ACHN (cell line): ENCODE measurements around the gene TEX22.
A peak's percentile ranks its signal among the peaks of the same experiment; 100 is the strongest.

Experiments used
- DNase-seq: peaks from one replicate; pipeline ENCODE4 v3.0.0-alpha.2; 2015
- in situ Hi-C: cut with HindIII; loops from 2 replicates; pipeline ENCODE4 v1.10.0; 2017; ENCODE audit warnings: low sequenced_read_pairs, low pct_ligation_motif_present, low pct_unique_long_range_greater_than_20kb

Gene TEX22

DNA sequence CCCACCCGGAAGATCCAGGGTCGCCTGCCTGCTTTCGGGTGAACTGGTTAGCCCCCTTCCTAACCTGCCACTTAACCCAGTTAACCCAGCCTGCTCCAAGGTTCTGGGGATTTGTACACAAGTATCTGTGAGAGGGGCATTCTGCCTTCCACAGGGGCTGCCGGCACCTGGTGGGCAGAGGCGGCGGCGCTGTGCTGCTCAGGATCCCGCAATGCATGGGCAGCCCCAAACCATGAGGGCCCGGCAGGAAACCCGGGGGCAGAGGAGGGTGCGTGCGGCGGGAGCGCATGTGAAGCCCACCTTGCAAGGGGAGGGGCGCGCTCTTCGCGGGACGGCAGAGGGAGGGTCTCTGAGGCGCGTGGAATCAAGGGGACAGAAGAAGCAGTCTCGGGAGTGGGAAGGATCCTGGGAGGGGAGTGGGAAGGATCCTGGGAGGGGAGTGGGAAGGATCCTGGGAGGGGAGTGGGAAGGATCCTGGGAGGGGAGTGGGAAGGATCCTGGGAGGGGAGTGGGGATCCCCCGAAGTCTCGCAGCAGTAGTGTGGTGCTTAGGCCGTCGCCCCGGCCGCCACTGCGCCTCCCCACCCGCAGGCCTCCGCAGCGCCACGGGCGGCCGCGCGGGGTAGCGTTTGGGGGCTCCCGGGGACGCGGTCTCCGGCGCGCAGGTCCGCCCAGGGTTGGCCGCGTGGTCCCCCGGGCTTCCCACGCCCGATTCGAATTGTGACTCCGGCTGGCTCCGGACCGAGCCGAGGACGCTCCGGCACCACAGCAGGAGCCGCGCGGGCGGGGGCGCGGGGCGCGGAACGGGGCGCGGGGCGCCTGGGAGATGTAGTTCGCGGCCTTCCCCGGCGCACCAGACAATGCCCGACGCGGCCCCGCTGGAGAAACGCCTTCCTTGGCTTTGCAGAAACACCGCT, 16.4 kb downstream of the TEX22 start:
- DNase-seq = no peak
- in situ Hi-C loops = no loop called here

DNA sequence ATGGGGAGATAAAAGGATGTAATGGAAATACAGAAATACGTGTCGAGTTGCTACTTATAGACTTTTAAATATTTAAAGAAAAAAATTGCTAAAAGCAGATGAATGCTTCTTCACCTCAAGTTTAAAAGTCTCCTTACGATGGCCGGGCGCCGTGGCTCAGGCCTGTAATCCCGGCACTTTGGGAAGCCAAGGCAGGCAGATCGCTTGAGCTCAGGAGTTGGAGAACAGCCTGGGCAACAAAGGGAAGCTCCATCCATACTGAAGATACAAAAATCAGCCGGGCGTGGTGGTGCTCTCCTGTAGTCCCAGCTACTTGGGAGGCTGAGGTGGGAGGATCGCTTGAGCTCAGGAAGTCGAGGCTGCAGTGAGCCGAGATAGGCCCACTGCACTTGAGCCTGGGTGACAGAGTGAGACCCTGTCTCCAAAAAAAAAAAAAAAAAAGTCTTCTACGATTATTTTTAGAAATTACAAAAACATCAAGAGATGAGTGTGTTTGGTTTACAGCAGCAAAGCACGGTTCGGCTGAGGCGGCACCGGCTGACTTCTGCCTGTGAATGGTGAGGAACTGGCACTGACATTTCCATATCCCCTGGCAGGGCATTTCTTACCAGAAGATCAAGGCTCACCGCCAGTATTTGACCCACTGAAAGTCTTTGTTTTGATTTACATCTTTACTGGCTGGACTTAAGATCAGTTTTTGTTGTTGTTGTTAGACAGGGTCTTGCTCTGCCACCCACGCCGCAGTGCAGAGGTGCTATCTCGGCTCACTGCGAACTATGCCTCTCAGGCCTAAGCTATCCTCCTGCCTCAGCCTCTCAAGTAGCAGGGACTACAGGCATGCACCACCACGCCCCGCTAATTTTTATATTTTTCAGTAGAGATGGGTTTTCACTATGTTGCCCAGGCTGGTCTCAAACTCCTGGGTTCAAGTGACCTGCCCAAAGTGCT, 17.4 kb downstream of the TEX22 start:
- in situ Hi-C loops = no loop called here
- DNase-seq = no peak

- DNase-seq = no peak
- in situ Hi-C loops = no loop called here
Measured at GRCh38 chr14:105416671-105417070, 18.3 kb downstream of the TEX22 start.

DNA sequence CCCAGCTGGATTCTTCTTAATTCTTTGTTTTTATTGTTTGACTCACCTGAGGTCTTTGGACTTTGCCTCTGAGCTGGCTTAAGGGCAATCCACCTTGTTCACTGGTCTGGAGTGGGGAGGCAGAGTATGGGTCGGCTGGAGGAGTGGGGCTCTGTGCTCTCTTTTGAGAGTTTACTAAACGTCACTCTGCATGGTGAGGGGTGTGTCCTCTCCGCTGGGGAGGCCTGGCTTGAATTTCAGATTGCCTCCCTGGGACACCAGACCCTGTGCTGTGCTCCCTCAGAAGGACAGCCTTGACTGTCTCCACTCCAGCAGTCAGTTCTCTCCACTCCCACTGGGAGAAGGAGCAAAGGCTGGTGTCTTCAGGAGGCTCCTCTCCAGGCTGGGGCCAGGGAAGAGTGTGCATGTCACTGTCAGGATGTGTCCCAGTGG, 19.4 kb downstream of the TEX22 start:
- DNase-seq = no peak
- in situ Hi-C loops = no loop called here

DNA sequence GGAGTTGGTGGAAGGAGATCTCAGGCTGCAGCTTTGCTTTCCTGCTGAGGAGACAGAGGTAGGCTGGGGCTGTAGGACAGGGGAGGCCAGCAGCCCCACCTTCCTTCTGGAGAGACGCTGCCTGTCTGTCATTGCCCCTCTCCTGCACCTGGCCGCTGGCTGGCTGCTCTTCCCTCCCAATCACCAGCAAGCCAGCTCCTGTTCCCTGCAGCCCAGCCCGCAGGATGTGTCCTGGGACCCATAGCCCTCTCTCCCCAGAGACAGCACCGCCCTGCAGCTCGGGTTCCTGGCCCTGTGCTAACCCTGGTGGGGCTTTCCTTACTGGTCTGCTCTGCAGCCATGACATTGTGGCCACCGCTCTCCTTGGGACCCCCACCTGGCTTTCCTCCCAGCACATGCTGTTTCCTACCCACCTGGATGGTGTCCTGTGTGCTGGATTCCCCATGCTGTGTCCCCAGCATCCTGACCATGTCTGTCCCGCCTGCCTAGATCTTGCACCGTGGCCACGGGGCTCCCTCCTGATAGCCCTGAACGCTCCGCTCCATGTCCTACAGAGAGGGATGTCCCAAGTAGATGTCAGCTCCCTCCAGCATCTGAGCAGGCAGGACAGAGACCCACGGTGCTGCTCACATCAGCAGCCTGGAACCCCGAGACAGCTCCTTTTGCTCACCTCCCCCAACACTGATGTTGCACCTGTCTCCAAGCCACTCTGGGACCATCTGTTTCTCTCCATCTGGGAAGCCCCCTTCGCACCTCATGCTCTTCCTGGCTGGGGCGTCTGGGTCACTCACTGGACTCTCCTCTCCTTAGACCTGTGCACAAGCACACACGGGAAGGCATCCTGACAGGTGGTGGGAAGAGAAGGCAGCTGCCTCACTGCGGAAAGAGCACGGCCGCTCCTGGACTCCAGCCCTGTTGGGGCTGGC, 20.2 kb downstream of the TEX22 start:
- DNase-seq = no peak
- in situ Hi-C loops = no loop called here

- in situ Hi-C loops = no loop called here
- peak; percentile 39 for DNase-seq
Measured at GRCh38 chr14:105419195-105420091, 21.1 kb downstream of the TEX22 start, which contains the start of gene MTA1. Gene MTA1, plus strand, starts transcription at chr14:105419827. Its CDS starts 209 bp downstream, at chr14:105420036.

- no peak for DNase-seq
Measured at GRCh38 chr14:105420101-105420973, 22.0 kb downstream of the TEX22 start.

DNA sequence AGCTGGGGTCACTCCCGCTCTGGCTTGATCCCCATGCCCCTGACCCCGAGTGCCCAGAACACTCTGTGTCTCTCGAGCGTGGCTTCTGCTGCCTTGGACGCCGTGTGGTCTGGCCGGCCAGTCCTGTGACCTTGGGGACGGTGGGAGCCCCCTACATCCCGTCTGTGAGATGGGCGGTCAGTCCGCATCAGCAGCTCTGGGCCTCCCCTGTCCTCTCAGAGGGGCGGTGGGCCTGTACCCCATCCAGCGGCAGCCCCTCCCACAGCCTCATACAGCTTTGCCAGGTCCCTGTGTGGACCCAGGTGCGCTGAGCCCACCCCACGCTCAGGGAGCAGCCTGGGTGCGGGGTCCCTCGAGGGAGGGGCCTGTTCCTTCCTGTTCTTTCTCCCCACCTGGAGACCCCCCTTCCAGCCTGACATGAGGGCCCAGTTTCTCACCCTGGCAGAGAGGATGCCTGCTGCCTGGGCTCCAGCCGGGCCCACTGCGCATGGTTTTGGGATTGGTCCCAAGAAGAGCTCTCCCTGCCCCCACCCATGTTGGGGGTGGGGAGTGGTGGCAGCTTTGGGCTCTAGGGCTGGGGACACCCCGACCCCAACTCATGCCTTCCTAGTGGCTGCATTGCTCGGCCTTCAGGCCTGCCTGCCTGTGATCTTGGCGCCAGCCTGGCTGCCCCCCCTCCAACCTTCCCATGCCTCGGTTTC, 22.8 kb downstream of the TEX22 start:
- no peak for DNase-seq

More at GRCh38 chr14:105420101-105420973, 22.0 kb downstream of the TEX22 start:
- in situ Hi-C loops = no loop called here

DNA sequence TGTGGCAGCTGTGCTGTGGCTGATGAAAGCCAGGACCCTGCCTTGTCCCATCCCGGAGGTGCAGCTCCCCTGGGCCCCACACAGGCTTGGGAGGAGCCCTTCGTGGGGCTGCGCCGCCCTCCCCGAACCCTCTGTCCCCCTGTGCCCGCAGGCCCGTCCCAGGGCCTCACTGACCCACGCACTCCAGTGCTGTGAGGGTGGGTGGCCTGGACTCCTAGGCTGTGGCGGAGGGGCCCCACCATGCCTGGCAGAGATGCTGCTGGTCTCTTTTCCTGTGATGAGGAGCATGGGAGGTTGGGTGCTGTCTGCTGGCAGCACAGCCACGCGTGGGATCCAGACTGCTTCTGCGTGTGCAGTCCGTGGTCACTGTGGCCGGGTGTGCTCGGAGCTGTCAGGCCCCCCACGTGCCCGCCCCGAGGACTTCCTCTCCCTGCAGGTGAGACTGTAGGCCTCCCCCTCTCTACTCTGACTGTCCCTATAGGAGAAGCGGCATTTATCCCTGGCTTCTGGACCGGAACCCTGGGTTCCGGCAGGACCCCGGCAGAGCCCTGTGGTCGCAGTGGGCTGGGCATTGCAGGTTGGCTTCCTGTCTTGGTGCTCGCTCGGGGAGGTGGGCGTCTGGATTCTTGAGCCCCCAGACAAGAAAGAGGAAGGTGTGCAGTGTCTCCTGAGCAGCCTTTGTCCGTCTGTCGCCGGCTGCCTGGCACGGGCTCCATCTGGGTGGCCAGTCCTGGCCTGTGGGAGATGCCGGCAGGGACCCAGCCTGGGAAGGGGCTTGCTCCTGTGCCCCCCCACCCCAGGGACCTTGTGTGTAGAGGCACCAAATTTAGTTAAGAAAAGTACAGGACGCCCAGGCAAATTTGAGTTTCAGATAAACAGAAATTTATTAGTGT, 23.6 kb downstream of the TEX22 start:
- no peak for DNase-seq

More for the DNA sequence above, 22.8 kb downstream of the TEX22 start:
- in situ Hi-C loops = no loop called here

GRCh38 chr14:105422695-105423487, 24.6 kb downstream of the TEX22 start:
- in situ Hi-C loops = no loop called here
- DNase-seq = no peak

More for the DNA sequence above, 23.6 kb downstream of the TEX22 start:
- in situ Hi-C loops = no loop called here

GRCh38 chr14:105423488-105424195, 25.3 kb downstream of the TEX22 start:
- in situ Hi-C loops = no loop called here
- DNase-seq = no peak

DNA sequence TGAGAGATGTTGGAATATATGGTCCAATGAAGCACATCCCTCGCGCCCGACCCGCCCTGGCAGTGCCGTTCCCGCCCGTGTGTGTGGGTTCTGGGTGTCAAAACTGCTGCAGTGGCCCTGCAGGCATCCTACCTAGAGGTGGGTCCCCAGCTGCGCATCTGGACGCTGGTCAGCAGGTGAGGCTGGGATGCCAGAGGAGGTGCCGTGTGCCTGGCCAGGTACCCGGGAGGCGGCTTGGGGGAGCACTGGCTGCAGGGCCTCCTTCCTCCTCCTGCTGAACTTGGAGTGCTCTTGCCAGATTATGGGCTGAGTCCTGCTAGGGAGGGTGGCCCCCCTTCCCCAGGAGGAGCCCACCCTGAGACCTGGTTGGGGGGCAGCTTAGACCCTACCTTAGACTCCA, 26.5 kb downstream of the TEX22 start:
- DNase-seq = no peak
- in situ Hi-C loops = no loop called here

DNA sequence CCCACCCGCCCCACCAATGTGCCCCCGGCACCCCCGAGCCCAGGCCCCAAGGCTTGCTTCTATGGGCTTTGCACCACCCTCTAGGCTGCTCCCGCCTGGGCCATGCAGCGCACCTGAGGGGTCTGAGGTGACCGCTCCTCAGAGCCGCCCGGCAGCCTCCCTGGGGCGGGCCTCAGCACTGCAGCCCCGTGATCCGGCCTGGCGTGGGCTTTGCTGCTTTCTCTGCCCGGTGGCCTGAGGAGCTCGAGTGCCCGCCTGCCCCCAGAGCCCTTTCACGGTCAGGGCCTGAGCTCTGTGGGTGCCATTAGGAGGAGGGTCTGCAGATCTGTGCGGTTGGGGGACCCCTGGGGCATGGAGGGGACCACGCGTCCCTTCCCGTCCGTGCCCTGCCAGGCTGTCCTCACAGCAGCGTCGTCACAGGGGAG, 27.5 kb downstream of the TEX22 start:
- in situ Hi-C loops = no loop called here
- DNase-seq = no peak
